Osteocyte (in vitro differentiated cells): ENCODE results near the gene CD40LG. TPM values are rescaled to one million over a fixed set of nuclear protein-coding genes. Genes with fewer than 3 reads are reported as not detected.

Source experiments
- DNase-seq: peaks from one replicate; pipeline ENCODE4 v3.0.0; 2021; ENCODE audit warnings: mixed read lengths; ENCODE audit not compliant: unreplicated experiment; ENCODE audit errors: extremely low spot score
- H3K27ac Mint-ChIP-seq: one replicate; pipeline ENCODE4 v1.8.0; 2021; ENCODE audit warnings: mild to moderate bottlenecking, mixed read lengths; ENCODE audit not compliant: unreplicated experiment
- H3K27me3 Mint-ChIP-seq: one replicate; pipeline ENCODE4 v1.8.0; 2021; ENCODE audit warnings: mixed read lengths; ENCODE audit not compliant: unreplicated experiment
- H3K36me3 Mint-ChIP-seq: one replicate; pipeline ENCODE4 v1.8.0; 2021; ENCODE audit warnings: mixed read lengths; ENCODE audit not compliant: unreplicated experiment
- H3K4me1 Mint-ChIP-seq: one replicate; pipeline ENCODE4 v1.8.0; 2021; ENCODE audit warnings: mixed read lengths; ENCODE audit not compliant: unreplicated experiment
- H3K4me3 Mint-ChIP-seq: one replicate; pipeline ENCODE4 v1.8.0; 2021; ENCODE audit warnings: mild to moderate bottlenecking, moderate library complexity, mixed read lengths; ENCODE audit not compliant: unreplicated experiment
- H3K9me3 Mint-ChIP-seq: one replicate; pipeline ENCODE4 v1.8.0; 2021; ENCODE audit warnings: mixed read lengths; ENCODE audit not compliant: unreplicated experiment
- CTCF ChIP-seq: fragments of 200-600 bp; sonication (generic); IDR thresholded peaks from 2 replicates; pipeline ENCODE4 v1.5.0; 2021; ENCODE audit warnings: antibody characterized with exemption, mild to moderate bottlenecking, moderate library complexity
- total RNA-seq: library from RNA; stranded (reverse); gene quantifications from 2 replicates; pipeline ENCODE4 v1.2.1, GENCODE V29; 2021

Gene CD40LG
- total RNA-seq, 1 donor from 2014 or later = not detected

- H3K36me3 Mint-ChIP-seq = peaks cover 3% of the 10 kb centered on the region
- no peaks in the 10 kb centered on the region for H3K27me3 Mint-ChIP-seq
- no peak for DNase-seq
- no peaks in the 10 kb centered on the region for H3K4me1 Mint-ChIP-seq
- TF ChIP-seq CTCF = no peak
- no peak overlapping the region for H3K27ac Mint-ChIP-seq
- H3K9me3 Mint-ChIP-seq = peaks cover 10% of the 10 kb centered on the region
- no peak overlapping the region for H3K4me3 Mint-ChIP-seq
Measured at GRCh38 chrX:136666088-136666487, 18.1 kb downstream of the CD40LG start.

GRCh38 chrX:136667446-136668168, 19.6 kb downstream of the CD40LG start:
- Mint-ChIP-seq H3K27ac (no peak overlapping the region), H3K36me3 (peaks cover 3% of the 10 kb centered on the region), H3K27me3 (no peaks in the 10 kb centered on the region), H3K9me3 (peaks cover 6% of the 10 kb centered on the region), H3K4me1 (no peaks in the 10 kb centered on the region), H3K4me3 (no peak overlapping the region)
- no peak for TF ChIP-seq CTCF
- DNase-seq = no peak

- H3K4me1 Mint-ChIP-seq = no peaks in the 10 kb centered on the region
- no peaks in the 10 kb centered on the region for H3K9me3 Mint-ChIP-seq
- H3K27me3 Mint-ChIP-seq = no peaks in the 10 kb centered on the region
- no peak overlapping the region for H3K27ac Mint-ChIP-seq
- DNase-seq = no peak
- TF ChIP-seq CTCF = no peak
- H3K36me3 Mint-ChIP-seq = peaks cover 3% of the 10 kb centered on the region
- no peak overlapping the region for H3K4me3 Mint-ChIP-seq
Measured at GRCh38 chrX:136671006-136671610, 23.1 kb downstream of the CD40LG start.

- Mint-ChIP-seq H3K9me3 (no peaks in the 10 kb centered on the region), H3K36me3 (no peaks in the 10 kb centered on the region), H3K4me1 (no peaks in the 10 kb centered on the region), H3K27ac (no peak overlapping the region), H3K27me3 (no peaks in the 10 kb centered on the region), H3K4me3 (no peak overlapping the region)
- no peak for TF ChIP-seq CTCF
- no peak for DNase-seq
Measured at GRCh38 chrX:136674270-136674985, 26.5 kb downstream of the CD40LG start.

GRCh38 chrX:136679531-136679930, 31.6 kb downstream of the CD40LG start:
- Mint-ChIP-seq H3K4me3 (no peak overlapping the region), H3K27ac (no peak overlapping the region), H3K4me1 (no peaks in the 10 kb centered on the region), H3K9me3 (no peaks in the 10 kb centered on the region), H3K27me3 (no peaks in the 10 kb centered on the region), H3K36me3 (peaks cover 2% of the 10 kb centered on the region)
- TF ChIP-seq CTCF = no peak
- no peak for DNase-seq
